Suprapubic skin (tissue), 3 donors: ENCODE measurements around the gene NAP1L4.

ENCODE experiments used
- EP300 ChIP-seq: sonication (generic); formaldehyde crosslinking; IDR thresholded peaks from one replicate; pipeline ENCODE4 v1.6.1; 2017; ENCODE audit warnings: antibody characterized with exemption
- TF ChIP-seq, protein P1 (sequence below), 2 donors: fragments of 200-600 bp in 1 of 2; fragments of 450-650 bp in 1 of 2; sonication (generic) in 1 of 2; IDR thresholded peaks; one replicate each; pipeline ENCODE4 v1.5.1; 2016 to 2019; ENCODE audit warnings: antibody characterized with exemption in 2 of 2, mild to moderate bottlenecking in 1 of 2, moderate library complexity in 1 of 2

DNA sequence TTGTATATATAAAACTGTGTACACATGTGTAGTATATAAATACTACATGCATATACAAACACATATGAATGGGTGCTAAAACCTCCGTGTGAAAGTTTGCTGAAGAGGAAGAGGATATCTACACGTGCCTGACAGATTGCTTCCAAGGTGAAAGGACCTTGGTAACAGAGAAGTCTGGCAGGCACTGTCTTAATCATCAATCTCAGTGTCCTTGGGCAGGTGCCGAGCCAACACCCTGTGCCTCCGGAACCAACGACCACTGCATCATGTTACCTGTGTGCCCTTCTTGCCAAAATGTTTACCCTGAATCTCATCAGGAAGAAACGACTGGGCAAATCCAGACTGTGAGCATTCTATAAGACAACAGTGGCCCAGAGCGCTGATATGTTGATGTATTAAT, 15.0 kb downstream of the NAP1L4 start:
- TF ChIP-seq, protein P1, sequence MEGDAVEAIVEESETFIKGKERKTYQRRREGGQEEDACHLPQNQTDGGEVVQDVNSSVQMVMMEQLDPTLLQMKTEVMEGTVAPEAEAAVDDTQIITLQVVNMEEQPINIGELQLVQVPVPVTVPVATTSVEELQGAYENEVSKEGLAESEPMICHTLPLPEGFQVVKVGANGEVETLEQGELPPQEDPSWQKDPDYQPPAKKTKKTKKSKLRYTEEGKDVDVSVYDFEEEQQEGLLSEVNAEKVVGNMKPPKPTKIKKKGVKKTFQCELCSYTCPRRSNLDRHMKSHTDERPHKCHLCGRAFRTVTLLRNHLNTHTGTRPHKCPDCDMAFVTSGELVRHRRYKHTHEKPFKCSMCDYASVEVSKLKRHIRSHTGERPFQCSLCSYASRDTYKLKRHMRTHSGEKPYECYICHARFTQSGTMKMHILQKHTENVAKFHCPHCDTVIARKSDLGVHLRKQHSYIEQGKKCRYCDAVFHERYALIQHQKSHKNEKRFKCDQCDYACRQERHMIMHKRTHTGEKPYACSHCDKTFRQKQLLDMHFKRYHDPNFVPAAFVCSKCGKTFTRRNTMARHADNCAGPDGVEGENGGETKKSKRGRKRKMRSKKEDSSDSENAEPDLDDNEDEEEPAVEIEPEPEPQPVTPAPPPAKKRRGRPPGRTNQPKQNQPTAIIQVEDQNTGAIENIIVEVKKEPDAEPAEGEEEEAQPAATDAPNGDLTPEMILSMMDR (IDR thresholded peaks at IDR 0.05) = no peak
- TF ChIP-seq EP300 = no peak
